Nephron (organoid): ENCODE measurements around the gene SEMA4C.
A peak's percentile ranks its signal among the peaks of the same experiment; 100 is the strongest.
"Not testable (repeated sequence)": the region's sequence is repeated elsewhere in the genome, so short reads cannot be mapped to it uniquely, and the experiment has no call there.

Experiments used
- H3K27ac Mint-ChIP-seq, 3 experiments: 2 replicates each; pipeline ENCODE4 v1.8.0; 2020; ENCODE audit warnings: mixed read lengths in 3 of 3, mild to moderate bottlenecking in 2 of 3, moderate library complexity in 1 of 3
- H3K27me3 Mint-ChIP-seq: 2 replicates; pipeline ENCODE4 v1.8.0; 2021; ENCODE audit warnings: low read depth, mild to moderate bottlenecking, moderate library complexity, mixed read lengths
- H3K36me3 Mint-ChIP-seq: 2 replicates; pipeline ENCODE4 v1.8.0; 2020; ENCODE audit warnings: low read depth, mixed read lengths
- H3K4me1 Mint-ChIP-seq: 2 replicates; pipeline ENCODE4 v1.8.0; 2020; ENCODE audit warnings: mixed read lengths
- H3K4me3 Mint-ChIP-seq, 3 experiments: 2 replicates each; pipeline ENCODE4 v1.8.0; 2020; ENCODE audit warnings: mild to moderate bottlenecking in 3 of 3, mixed read lengths in 3 of 3, moderate library complexity in 2 of 3
- H3K9me3 Mint-ChIP-seq: 2 replicates; pipeline ENCODE4 v1.8.0; 2020; ENCODE audit warnings: mixed read lengths
- TF ChIP-seq, protein P1 (sequence below), 3 experiments: fragments of 200-600 bp; sonication (generic); IDR thresholded peaks; one replicate each; pipeline ENCODE4 v1.5.0; 2021; ENCODE audit warnings: antibody characterized with exemption in 3 of 3; ENCODE audit not compliant: unreplicated experiment in 3 of 3

SEMA4C gene

DNA sequence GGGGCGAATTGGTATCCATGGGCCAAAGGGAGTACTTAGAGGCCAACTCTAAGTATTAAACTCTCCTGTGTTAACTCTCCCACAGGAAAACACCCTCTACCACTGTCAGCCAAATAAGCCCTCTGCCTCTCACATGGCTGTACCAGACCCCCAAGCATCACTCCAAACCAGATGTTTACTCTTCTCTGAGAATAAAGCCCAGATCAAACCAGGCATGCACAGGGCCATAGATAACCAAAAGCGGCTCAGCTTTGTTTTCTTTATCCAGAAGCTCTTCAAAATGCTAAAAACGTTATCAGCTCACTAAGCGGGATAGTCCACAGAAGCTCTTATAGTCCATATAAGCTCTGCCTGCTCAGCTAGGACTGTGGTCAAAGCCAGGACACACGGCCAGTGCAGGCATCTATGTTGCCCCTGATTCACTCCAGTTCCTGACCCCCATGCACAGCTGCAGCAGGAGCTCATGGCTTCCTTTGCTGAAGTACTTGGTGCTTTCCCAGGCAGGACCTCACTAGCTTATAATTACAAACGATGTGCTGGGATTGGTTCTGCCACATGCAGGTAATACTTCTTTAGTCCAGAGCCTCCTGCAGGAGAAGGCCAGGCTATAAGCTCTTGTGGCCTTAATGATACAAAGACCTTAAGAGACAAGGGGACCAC lies 21.0 kb upstream of the SEMA4C start:
- Mint-ChIP-seq H3K4me3 (peak overlapping the region in 1 of 3 experiments; percentile 5), H3K27me3 (no peaks in the 10 kb centered on the region), H3K9me3 (no peaks in the 10 kb centered on the region), H3K27ac (peak overlapping the region; percentile 54 to 68 (median 59)), H3K4me1 (peaks cover 65% of the 10 kb centered on the region), H3K36me3 (no peaks in the 10 kb centered on the region)
- TF ChIP-seq, protein P1, sequence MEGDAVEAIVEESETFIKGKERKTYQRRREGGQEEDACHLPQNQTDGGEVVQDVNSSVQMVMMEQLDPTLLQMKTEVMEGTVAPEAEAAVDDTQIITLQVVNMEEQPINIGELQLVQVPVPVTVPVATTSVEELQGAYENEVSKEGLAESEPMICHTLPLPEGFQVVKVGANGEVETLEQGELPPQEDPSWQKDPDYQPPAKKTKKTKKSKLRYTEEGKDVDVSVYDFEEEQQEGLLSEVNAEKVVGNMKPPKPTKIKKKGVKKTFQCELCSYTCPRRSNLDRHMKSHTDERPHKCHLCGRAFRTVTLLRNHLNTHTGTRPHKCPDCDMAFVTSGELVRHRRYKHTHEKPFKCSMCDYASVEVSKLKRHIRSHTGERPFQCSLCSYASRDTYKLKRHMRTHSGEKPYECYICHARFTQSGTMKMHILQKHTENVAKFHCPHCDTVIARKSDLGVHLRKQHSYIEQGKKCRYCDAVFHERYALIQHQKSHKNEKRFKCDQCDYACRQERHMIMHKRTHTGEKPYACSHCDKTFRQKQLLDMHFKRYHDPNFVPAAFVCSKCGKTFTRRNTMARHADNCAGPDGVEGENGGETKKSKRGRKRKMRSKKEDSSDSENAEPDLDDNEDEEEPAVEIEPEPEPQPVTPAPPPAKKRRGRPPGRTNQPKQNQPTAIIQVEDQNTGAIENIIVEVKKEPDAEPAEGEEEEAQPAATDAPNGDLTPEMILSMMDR (IDR thresholded peaks at IDR 0.05; ENCODE audit: unreplicated experiment in 3 of 3), result no peak

GRCh38 chr2:96890252-96890651 lies 20.4 kb upstream of the SEMA4C start:
- TF ChIP-seq, protein P1 (IDR thresholded peaks at IDR 0.05; ENCODE audit: unreplicated experiment in 3 of 3), result no peak
- no peaks in the 10 kb centered on the region for H3K36me3 Mint-ChIP-seq
- H3K4me1 Mint-ChIP-seq, result peaks cover 63% of the 10 kb centered on the region
- H3K27ac Mint-ChIP-seq, result peak overlapping the region in 2 of 3 experiments; percentile 54 to 59
- no peaks in the 10 kb centered on the region for H3K27me3 Mint-ChIP-seq
- no peak overlapping the region for H3K4me3 Mint-ChIP-seq
- H3K9me3 Mint-ChIP-seq, result no peaks in the 10 kb centered on the region

DNA sequence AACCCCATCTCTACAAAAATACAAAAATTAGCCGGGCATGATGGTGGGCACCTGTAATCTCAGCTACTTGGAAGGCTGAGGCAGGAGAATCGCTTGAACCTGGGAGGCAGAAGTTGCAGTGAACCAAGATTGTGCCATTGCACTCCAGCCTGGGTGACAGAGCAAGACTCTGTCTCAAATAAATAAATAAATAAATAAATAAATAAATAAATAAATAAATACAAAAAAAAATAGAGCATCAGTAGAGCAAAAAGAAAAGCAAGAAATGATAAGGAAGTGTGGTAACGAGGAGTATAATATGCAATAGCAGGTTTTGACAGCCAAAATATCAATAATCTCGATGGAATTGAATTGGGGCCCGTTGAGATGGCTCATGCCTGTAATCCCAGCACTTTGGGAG lies 19.6 kb upstream of the SEMA4C start:
- not testable (repeated sequence) for H3K4me3 Mint-ChIP-seq, H3K36me3 Mint-ChIP-seq, H3K9me3 Mint-ChIP-seq, H3K27me3 Mint-ChIP-seq
- Mint-ChIP-seq H3K27ac (peak overlapping the region in 1 of 3 experiments; percentile 18), H3K4me1 (peaks cover 57% of the 10 kb centered on the region)

DNA sequence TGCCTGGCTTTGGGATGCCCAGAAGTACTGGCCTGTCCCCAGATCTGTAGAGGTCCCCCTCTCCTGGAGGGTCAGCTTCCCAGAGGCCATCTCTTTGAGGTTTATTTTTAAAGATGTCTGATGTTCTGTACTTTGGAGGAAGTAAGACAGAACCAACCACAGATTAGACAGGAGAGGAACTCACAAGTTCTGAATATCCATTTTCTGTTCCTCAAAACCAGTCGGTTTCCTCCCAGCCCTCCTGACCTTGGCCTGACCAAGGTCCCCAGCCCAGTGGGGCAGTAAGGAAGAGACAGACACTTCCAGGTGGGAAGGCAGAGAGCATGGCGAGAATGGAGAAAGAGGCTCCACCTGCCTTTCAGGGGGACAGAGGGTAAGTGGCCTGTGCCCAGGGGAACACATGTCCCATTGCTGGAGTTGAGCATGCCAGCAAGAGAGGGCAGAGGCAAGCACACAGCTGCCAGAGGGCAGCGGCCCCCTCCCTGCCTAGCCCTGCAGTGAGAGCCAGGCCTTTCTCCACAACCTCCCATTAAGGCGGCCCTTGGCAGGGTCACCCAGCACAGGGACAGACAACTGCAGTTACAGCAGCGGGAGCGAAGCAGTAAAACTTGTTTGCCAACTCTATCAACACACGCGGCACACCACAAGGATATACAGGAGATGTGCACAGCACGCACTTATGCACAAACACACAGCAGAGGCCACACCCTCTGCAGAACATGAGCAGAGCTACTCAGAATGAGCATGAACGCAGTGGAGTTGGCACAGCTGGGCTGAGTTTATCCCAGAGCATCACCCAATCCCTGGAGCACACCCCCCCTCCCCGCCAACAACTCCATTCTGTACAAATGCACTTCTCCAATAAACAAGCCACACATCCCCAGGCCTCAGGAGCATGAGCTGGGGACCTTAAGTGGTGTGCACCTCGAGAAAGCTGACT lies 18.5 kb upstream of the SEMA4C start:
- H3K4me3 Mint-ChIP-seq, result no peak overlapping the region
- H3K4me1 Mint-ChIP-seq, result peaks cover 56% of the 10 kb centered on the region
- H3K27me3 Mint-ChIP-seq, result no peaks in the 10 kb centered on the region
- H3K9me3 Mint-ChIP-seq, result no peaks in the 10 kb centered on the region
- no peaks in the 10 kb centered on the region for H3K36me3 Mint-ChIP-seq
- peak overlapping the region; percentile 65 to 74 (median 72) for H3K27ac Mint-ChIP-seq
- TF ChIP-seq, protein P1 (IDR thresholded peaks at IDR 0.05; ENCODE audit: unreplicated experiment in 3 of 3), result no peak

DNA sequence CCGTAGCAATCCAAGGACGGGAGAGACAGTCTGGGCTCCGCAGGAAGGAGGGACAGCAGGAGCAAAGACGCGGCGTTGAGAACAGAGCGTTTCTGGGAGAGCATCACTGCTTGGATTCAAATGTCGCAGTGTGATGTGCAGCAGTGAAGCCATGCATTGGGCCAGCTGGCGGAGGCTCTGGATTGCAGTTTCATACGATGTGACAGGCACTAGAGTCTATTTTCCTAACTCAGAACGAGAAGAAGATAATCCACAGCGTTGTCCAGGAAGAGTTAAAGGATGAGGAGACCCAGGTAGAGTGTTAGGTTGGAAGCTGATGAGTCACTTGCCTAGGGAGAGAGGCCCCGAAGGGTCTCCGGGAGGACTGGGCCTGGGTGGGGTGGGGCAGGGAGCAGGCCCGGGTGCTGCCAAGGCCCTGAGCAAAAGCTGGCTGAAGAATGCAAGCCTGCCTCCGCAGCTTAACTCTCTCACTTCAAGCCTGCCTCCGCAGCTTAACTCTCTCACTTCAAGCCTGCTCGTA lies 17.7 kb upstream of the SEMA4C start:
- H3K4me3 Mint-ChIP-seq, result no peak overlapping the region
- H3K27me3 Mint-ChIP-seq, result no peaks in the 10 kb centered on the region

More for the DNA sequence above, 17.7 kb upstream of the SEMA4C start:
- H3K27ac Mint-ChIP-seq, result peak overlapping the region; percentile 65 to 74 (median 72)
- peaks cover 49% of the 10 kb centered on the region for H3K4me1 Mint-ChIP-seq
- H3K9me3 Mint-ChIP-seq, result no peaks in the 10 kb centered on the region
- no peaks in the 10 kb centered on the region for H3K36me3 Mint-ChIP-seq
- TF ChIP-seq, protein P1 (IDR thresholded peaks at IDR 0.05; ENCODE audit: unreplicated experiment in 3 of 3), result no peak
